Aorta (tissue), 5 donors: ENCODE measurements around the gene HINFP. TPM values are rescaled to one million over a fixed set of nuclear protein-coding genes. Genes with fewer than 3 reads are reported as not detected.

Experiments
- ATAC-seq: fragments of 200-7000 bp; cut with Tn5 transposase; one replicate; pipeline ENCODE4 v1.9.1; 2022; ENCODE audit warnings: moderate library complexity; ENCODE audit not compliant: low FRiP score
- DNase-seq, 2 donors: peaks; one replicate each; pipeline ENCODE4 v3.0.0-alpha.2; 2020
- H3K27ac ChIP-seq, 2 donors: one replicate each; pipeline ENCODE4 v1.5.1; 2013; ENCODE audit warnings: low read length in 2 of 2, mild to moderate bottlenecking in 2 of 2, moderate library complexity in 2 of 2, control low read depth in 1 of 2, inconsistent platforms in 1 of 2, low read depth in 1 of 2
- H3K27me3 ChIP-seq, 2 donors: one replicate each; pipeline ENCODE4 v1.6.1; 2013; ENCODE audit warnings: control low read depth in 1 of 2, low read length in 1 of 2, mild to moderate bottlenecking in 1 of 2, moderate library complexity in 1 of 2; ENCODE audit not compliant: insufficient read depth in 2 of 2, control insufficient read depth in 1 of 2
- H3K36me3 ChIP-seq, 2 donors: one replicate each; pipeline ENCODE4 v1.6.1; 2013; ENCODE audit warnings: control low read depth in 1 of 2, low read length in 1 of 2, mild to moderate bottlenecking in 1 of 2; ENCODE audit not compliant: insufficient read depth in 2 of 2, control insufficient read depth in 1 of 2
- H3K4me1 ChIP-seq, 2 donors: one replicate each; pipeline ENCODE4 v1.6.1; 2013; ENCODE audit warnings: low read length in 2 of 2, control low read depth in 1 of 2, mild to moderate bottlenecking in 1 of 2, moderate library complexity in 1 of 2; ENCODE audit not compliant: insufficient read depth in 2 of 2, control insufficient read depth in 1 of 2
- H3K4me3 ChIP-seq, 2 donors: one replicate each; pipeline ENCODE4 v1.5.1; 2013; ENCODE audit warnings: low read length in 2 of 2, control low read depth in 1 of 2, mild to moderate bottlenecking in 1 of 2
- H3K9me3 ChIP-seq: one replicate; pipeline ENCODE4 v1.6.1; 2013; ENCODE audit warnings: mild to moderate bottlenecking, low read length; ENCODE audit not compliant: control insufficient read depth
- WGBS, 2 donors: extraction: QIAGEN DNeasy Blood & Tissue Kit; methylation state at CpG; one replicate each; pipeline ENCODE4 v1.1.7; 2013; 5-methylcytosine and 5-hydroxymethylcytosine counted together
- intact Hi-C, 2 donors: fragments of 100-400 bp; cut with DNase I; formaldehyde crosslinking; loops; one replicate each; pipeline versions ENCODE4 v1.14.2 to v1.15.0; 2022
- polyA plus RNA-seq, 2 donors: library from polyadenylated mRNA; stranded (reverse); fragments of 200-250 nt; gene quantifications; one replicate each; pipeline ENCODE4 v1.2.3, GENCODE V29; 2013
- total RNA-seq, 2 donors: library from RNA; stranded (reverse); fragmentation: NEBNext Ultra II Directional; extraction: Animal tissue kit (Norgen Biotek cat#: 25700); gene quantifications; one replicate each; pipeline ENCODE4 v1.2.1, GENCODE V29; 2021
- donor health status: healthy with polysubstance abuse.
- donor health status: Bipolar disorder and iron deficiency.
- donor health status: DM: no; HTN: no; CAD: no.
- donor health status: DM: no; HTN: no; CAD: no.
- donor health status: DM: yes; HTN: yes; CAD: no.

The HINFP gene
- total and polyA plus RNA-seq, 4 donors = 12.1 to 32.4 (median 18.7) TPM

- intact Hi-C loops = loop anchor here in 1 of 2 donors (5.0 kb wide), 1 partner anchor 71 kb away; a partner anchor contains a TSS
- no peaks in the 10 kb centered on the region for H3K36me3 ChIP-seq
- no peak for ATAC-seq
- H3K27me3 ChIP-seq = no peaks in the 10 kb centered on the region
- no peak overlapping the region for H3K4me3 ChIP-seq
- 41 to 42% methylated on average over 6 of the region's 6 CpGs for whole genome bisulfite sequencing, 2 donors
- H3K9me3 ChIP-seq = no peaks in the 10 kb centered on the region
- DNase-seq = no peak
- H3K4me1 ChIP-seq = no peaks in the 10 kb centered on the region
- H3K27ac ChIP-seq = no peak overlapping the region
These were observed 46.6 kb downstream of the HINFP start for GRCh38 chr11:119167933-119168332.

DNA sequence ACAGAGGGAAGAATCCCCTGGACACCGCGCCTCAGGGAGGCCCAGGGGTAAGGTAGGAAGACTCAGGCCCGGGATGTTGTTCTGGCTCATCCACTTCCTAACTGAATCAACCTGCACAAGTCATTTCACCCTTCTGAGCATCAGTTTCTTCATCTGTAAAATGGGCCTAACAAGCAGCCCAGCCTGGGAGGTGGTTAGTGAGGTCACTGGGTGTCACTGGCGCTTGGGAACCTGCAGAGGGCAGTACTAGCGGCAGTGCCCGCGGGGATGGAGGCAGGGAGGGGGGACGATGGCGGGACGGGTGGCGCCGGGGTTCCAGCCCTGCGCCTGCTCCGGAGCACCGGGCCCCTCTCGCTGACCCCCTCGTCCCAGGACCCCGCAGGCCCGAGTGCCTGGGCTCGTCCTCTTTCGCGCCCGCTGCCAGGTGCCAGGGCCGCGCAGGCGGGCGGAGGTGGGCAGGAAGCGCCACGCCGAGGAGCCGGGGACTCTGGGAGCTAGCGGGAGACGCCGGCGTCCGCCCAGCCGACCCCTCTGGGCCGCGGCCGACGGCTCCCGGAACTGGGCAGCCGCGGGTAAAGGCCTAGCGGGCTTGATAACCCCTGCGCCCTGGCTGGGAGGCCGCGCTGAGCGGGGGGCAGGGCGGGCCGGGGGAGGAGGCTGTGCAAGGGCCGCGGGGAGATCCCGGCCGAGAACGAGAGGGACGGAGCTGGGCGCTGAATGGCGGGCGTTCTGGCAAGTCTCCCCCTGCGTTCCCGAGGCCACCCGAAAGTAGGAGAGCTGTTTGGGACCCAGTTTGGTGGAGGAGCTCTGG lies 47.3 kb downstream of the HINFP start, which contains the start of gene NLRX1:
TSS of gene NLRX1 (plus strand) at position 255 of the 811 bp plus-strand sequence. CDS start 2,679 bp downstream, outside the sequence.
- no peaks in the 10 kb centered on the region for H3K27me3 ChIP-seq
- peak within 1 kb of the TSS; percentile 21 to 57 for H3K4me3 ChIP-seq
- DNase-seq = peak; percentile 92 to 94
- peak within 1 kb of the TSS; percentile 84 to 89 for H3K27ac ChIP-seq
- intact Hi-C loops = loop anchor here in 1 of 2 donors (5.0 kb wide), 1 partner anchor 71 kb away; a partner anchor contains a TSS
- H3K9me3 ChIP-seq = no peaks in the 10 kb centered on the region
- no peaks in the 10 kb centered on the region for H3K36me3 ChIP-seq
- no peaks in the 10 kb centered on the region for H3K4me1 ChIP-seq
- 4 to 7% methylated on average over 39 to 63 of the region's 63 CpGs for whole genome bisulfite sequencing, 2 donors
- peak; percentile 96 for ATAC-seq

DNA sequence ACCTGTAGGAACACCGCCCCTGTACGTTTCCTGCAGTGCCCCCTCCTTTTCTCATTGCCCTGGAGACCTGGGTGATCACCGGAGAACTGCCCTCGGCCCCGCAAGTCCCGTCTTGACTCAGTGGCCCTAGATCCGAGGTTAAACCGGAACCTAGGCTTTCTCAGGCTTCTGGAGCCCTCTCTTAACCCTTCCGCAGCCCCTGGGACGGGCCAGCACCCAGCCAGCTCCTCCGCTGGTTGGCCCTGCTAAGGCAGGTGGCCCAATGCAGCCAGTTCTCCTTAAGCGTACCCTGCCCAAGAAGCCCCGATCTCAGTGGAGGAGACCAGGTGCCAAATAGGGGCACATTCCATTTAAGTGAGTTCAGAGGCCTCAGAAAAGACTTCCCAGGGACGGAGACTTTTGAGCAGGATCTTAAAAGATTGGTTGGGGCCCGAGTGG lies 47.9 kb downstream of the HINFP start:
- Histone ChIP-seq H3K4me3 (peak overlapping the region; percentile 21 to 57), H3K27ac (peak overlapping the region; percentile 84 to 89), H3K9me3 (no peaks in the 10 kb centered on the region), H3K4me1 (no peaks in the 10 kb centered on the region), H3K27me3 (no peaks in the 10 kb centered on the region), H3K36me3 (no peaks in the 10 kb centered on the region)
- peak; percentile 80 to 89 for DNase-seq
- intact Hi-C loops = loop anchor here in 1 of 2 donors (5.0 kb wide), 1 partner anchor 72 kb away; a partner anchor contains a TSS
- 1 to 3% methylated on average over 15 of the region's 15 CpGs for WGBS, 2 donors
- ATAC-seq = peak; percentile 75

DNA sequence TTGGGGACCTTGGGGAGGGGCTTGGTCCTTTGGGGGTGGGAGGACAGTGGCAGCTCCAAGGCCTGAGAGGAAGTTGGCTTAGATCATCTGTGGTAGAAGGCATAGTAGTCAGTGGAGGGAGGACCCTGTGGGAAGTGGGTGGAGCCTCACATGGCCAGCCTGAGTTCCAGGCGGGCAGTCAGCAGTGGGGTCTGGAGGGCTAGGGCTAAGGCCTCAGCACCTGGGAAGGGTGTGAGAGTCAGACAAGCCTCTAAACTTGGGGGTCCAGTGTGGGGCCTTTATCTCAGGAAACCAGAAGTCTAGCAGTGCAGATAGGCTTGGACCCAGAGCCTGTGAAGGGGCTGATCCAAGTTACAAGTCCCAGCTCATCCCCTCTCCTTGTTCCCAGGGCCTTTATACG lies 51.1 kb downstream of the HINFP start:
- ATAC-seq (no peak), DNase-seq (no peak)
- H3K4me1 ChIP-seq = no peaks in the 10 kb centered on the region
- intact Hi-C loops = no loop called here
- no peaks in the 10 kb centered on the region for H3K27me3 ChIP-seq
- no peaks in the 10 kb centered on the region for H3K9me3 ChIP-seq
- H3K4me3 ChIP-seq = no peak overlapping the region
- WGBS, 2 donors = 77 to 91% methylated on average over 2 of the region's 2 CpGs
- H3K27ac ChIP-seq = no peak overlapping the region
- H3K36me3 ChIP-seq = peaks cover 0 to 2% of the 10 kb centered on the region in 2 donors

DNA sequence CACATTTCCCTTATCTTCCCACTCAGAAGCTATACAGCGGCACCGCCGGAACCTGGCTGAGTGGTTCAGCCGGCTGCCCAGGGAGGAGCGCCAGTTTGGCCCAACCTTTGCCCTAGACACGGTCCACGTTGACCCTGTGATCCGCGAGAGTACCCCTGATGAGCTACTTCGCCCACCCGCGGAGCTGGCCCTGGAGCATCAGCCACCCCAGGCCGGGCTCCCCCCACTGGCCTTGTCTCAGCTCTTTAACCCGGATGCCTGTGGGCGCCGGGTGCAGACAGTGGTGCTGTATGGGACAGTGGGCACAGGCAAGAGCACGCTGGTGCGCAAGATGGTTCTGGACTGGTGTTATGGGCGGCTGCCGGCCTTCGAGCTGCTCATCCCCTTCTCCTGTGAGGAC lies 52.1 kb downstream of the HINFP start:
- 93% methylated on average over 21 of the region's 21 CpGs for WGBS, 2 donors
- intact Hi-C loops = no loop called here

GRCh38 chr11:119175493-119176077 lies 54.2 kb downstream of the HINFP start:
- H3K27me3 ChIP-seq = no peaks in the 10 kb centered on the region

More for the DNA sequence above, 52.1 kb downstream of the HINFP start:
- ATAC-seq = no peak
- no peaks in the 10 kb centered on the region for H3K9me3 ChIP-seq
- H3K36me3 ChIP-seq = peaks cover 0 to 2% of the 10 kb centered on the region in 2 donors
- no peak overlapping the region for H3K27ac ChIP-seq
- H3K27me3 ChIP-seq = no peaks in the 10 kb centered on the region
- DNase-seq = no peak
- no peak overlapping the region for H3K4me3 ChIP-seq
- no peaks in the 10 kb centered on the region for H3K4me1 ChIP-seq

DNA sequence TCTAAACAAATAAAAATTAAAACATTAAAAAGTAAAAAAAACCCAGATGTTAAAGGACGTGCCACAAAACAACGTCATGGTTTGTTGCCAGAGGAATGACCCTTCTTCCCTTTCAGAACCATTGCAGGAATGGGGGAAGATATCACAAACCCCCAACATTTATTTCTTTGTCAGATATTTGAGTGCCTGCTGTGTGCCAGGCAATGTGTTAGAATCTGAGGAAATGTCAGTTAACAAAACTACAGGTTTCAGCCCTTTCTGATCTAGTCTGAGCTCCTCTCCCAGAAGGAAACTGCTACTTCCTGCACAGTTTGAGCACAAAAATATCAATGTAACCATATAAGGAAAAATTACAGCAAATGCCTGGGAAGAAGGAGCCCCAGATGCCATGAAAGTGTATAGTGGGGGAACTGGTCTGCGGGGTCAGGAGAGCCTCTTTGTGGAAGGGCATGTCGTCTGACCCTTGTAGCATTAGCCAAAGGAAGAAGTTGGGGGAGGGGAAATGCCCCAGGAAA lies 56.8 kb downstream of the HINFP start:
- Histone ChIP-seq H3K36me3 (peaks cover 0 to 9% of the 10 kb centered on the region in 2 donors), H3K27ac (no peak overlapping the region), H3K27me3 (no peaks in the 10 kb centered on the region), H3K4me3 (no peak overlapping the region), H3K4me1 (no peaks in the 10 kb centered on the region), H3K9me3 (no peaks in the 10 kb centered on the region)
- no peak for DNase-seq
- intact Hi-C loops = no loop called here
- WGBS, 2 donors = 47 to 59% methylated on average over 4 of the region's 4 CpGs
- ATAC-seq = no peak

More at GRCh38 chr11:119175493-119176077, 54.2 kb downstream of the HINFP start:
- no peaks in the 10 kb centered on the region for H3K9me3 ChIP-seq
- no peaks in the 10 kb centered on the region for H3K4me1 ChIP-seq
- DNase-seq (no peak), ATAC-seq (no peak)
- H3K4me3 ChIP-seq = no peak overlapping the region
- WGBS, 2 donors = 67% methylated on average over 6 of the region's 6 CpGs
- H3K36me3 ChIP-seq = peaks cover 0 to 5% of the 10 kb centered on the region in 2 donors
- H3K27ac ChIP-seq = no peak overlapping the region
- intact Hi-C loops = no loop called here

GRCh38 chr11:119179342-119179741 lies 58.0 kb downstream of the HINFP start:
- ATAC-seq (no peak), DNase-seq (no peak)
- Histone ChIP-seq H3K4me3 (no peak overlapping the region), H3K4me1 (no peaks in the 10 kb centered on the region), H3K27ac (no peak overlapping the region), H3K27me3 (no peaks in the 10 kb centered on the region), H3K9me3 (no peaks in the 10 kb centered on the region), H3K36me3 (peaks cover 0 to 10% of the 10 kb centered on the region in 2 donors)
- intact Hi-C loops = no loop called here
- 91 to 95% methylated on average over 6 of the region's 6 CpGs for WGBS, 2 donors
